DMS114 treated with DMSO at 0.1 percent for 48 hours (cell line): ENCODE data around the gene SFXN1.
"Not testable (repeated sequence)": the region's sequence is repeated elsewhere in the genome, so short reads cannot be mapped to it uniquely, and the experiment has no call there.

ENCODE experiments used
- DNase-seq: peaks from one replicate; lab custom pipeline; 2025; ENCODE audit not compliant: unreplicated experiment; lab: John Stamatoyannopoulos, UW

Gene SFXN1

GRCh38 chr5:175478384-175479124, at the start of gene SFXN1:
Gene SFXN1, plus strand, starts transcription at chr5:175478560. Its CDS starts 13,544 bp downstream, at chr5:175492104.
- peak; percentile 45 for DNase-seq

GRCh38 chr5:175434800-175435199, 43.6 kb upstream of the SFXN1 start:
- no peak for DNase-seq

GRCh38 chr5:175436359-175436758, 42.0 kb upstream of the SFXN1 start:
- no peak for DNase-seq

GRCh38 chr5:175438234-175438857, 40.0 kb upstream of the SFXN1 start:
- DNase-seq = no peak

- DNase-seq = no peak
These were observed 34.8 kb upstream of the SFXN1 start for GRCh38 chr5:175443514-175444059.

GRCh38 chr5:175444060-175444904, 34.1 kb upstream of the SFXN1 start, which contains the start of gene DRD1:
Gene DRD1, minus strand, starts transcription at chr5:175444182. Its CDS starts 1,083 bp downstream, at chr5:175443099.
- peak; percentile 31 for DNase-seq

- no peak for DNase-seq
These were observed 33.4 kb upstream of the SFXN1 start for GRCh38 chr5:175444905-175445456.

GRCh38 chr5:175446378-175446777, 32.0 kb upstream of the SFXN1 start:
- DNase-seq = not testable (repeated sequence)

GRCh38 chr5:175447571-175447970, 30.8 kb upstream of the SFXN1 start:
- DNase-seq = no peak

- no peak for DNase-seq
These were observed 30.1 kb upstream of the SFXN1 start for GRCh38 chr5:175448276-175448675.

GRCh38 chr5:175452166-175452565, 26.2 kb upstream of the SFXN1 start:
- no peak for DNase-seq

- not testable (repeated sequence) for DNase-seq
These were observed 24.0 kb upstream of the SFXN1 start for GRCh38 chr5:175454338-175454737.

- DNase-seq = no peak
These were observed 22.1 kb upstream of the SFXN1 start for GRCh38 chr5:175456105-175456742.

GRCh38 chr5:175457466-175457865, 20.9 kb upstream of the SFXN1 start:
- DNase-seq = no peak

- DNase-seq = peak; percentile 38
These were observed 18.2 kb upstream of the SFXN1 start for GRCh38 chr5:175460126-175460525.

- no peak for DNase-seq
These were observed 17.8 kb upstream of the SFXN1 start for GRCh38 chr5:175460552-175460951.

- no peak for DNase-seq
These were observed 17.0 kb upstream of the SFXN1 start for GRCh38 chr5:175461370-175461769.

GRCh38 chr5:175463641-175464040, 14.7 kb upstream of the SFXN1 start:
- no peak for DNase-seq

GRCh38 chr5:175464074-175464941, 14.1 kb upstream of the SFXN1 start:
- DNase-seq = peak; percentile 54

- DNase-seq = no peak
These were observed 13.5 kb upstream of the SFXN1 start for GRCh38 chr5:175464942-175465233.
